K562 (cell line): ENCODE results near the gene LILRB3. TPM values are rescaled to one million over a fixed set of nuclear protein-coding genes. Genes with fewer than 3 reads are reported as not detected.

Experiments
- BDP1 ChIP-seq: IDR thresholded peaks from 3 replicates; pipeline ENCODE4 v1.6.1; 2011; ENCODE audit not compliant: insufficient read length, insufficient read depth
- CSDE1 ChIP-seq, 2 experiments: fragments of 450-650 bp; IDR thresholded peaks; 2 replicates each; pipeline ENCODE4 v1.6.1; 2016; ENCODE audit warnings: mild to moderate bottlenecking in 1 of 2
- ELF2 ChIP-seq: fragments of 250-450 bp; sonication (Bioruptor Pico); IDR thresholded peaks from 2 replicates; pipeline ENCODE4 v1.5.0; 2021; ENCODE audit warnings: mild to moderate bottlenecking
- EWSR1 ChIP-seq: fragments of 450-650 bp; IDR thresholded peaks from 2 replicates; pipeline ENCODE4 v1.6.1; 2018; ENCODE audit warnings: borderline replicate concordance, mild to moderate bottlenecking, low read depth, moderate library complexity; ENCODE audit not compliant: partially characterized antibody
- FOS ChIP-seq: IDR thresholded peaks from 3 replicates; pipeline ENCODE4 v1.6.1; 2011; ENCODE audit not compliant: insufficient read length; ENCODE audit errors: extremely low read depth
- HDAC6 ChIP-seq: IDR thresholded peaks from 2 replicates; pipeline ENCODE4 v1.6.1; 2012; ENCODE audit warnings: low read depth, mild to moderate bottlenecking, control low read depth, inconsistent platforms, low read length, moderate library complexity
- HNRNPUL1 ChIP-seq: fragments of 200-400 bp; formaldehyde crosslinking; IDR thresholded peaks from 2 replicates; pipeline ENCODE4 v1.6.1; 2017; ENCODE audit warnings: low read length
- KAT7 ChIP-seq: sonication (generic); formaldehyde crosslinking; IDR thresholded peaks from 2 replicates; pipeline ENCODE4 v1.8.0; 2022; ENCODE audit warnings: missing genetic modification reagents, mild to moderate bottlenecking, borderline replicate concordance
- MBD2 ChIP-seq: sonication (generic); IDR thresholded peaks from 2 replicates; pipeline ENCODE4 v1.6.1; 2016; ENCODE audit warnings: low read depth, borderline replicate concordance
- MCM3 ChIP-seq: fragments of 450-650 bp; IDR thresholded peaks from 2 replicates; pipeline ENCODE4 v1.6.1; 2016
- MEIS2 ChIP-seq: fragments of 450-650 bp; IDR thresholded peaks from 2 replicates; pipeline ENCODE4 v1.6.1; 2014; ENCODE audit warnings: mild to moderate bottlenecking; ENCODE audit not compliant: partially characterized antibody
- NFRKB ChIP-seq: fragments of 450-650 bp; IDR thresholded peaks from 2 replicates; pipeline ENCODE4 v1.6.1; 2016; ENCODE audit warnings: low read depth
- PHB ChIP-seq: fragments of 250-450 bp; sonication (Bioruptor Pico); IDR thresholded peaks from 2 replicates; pipeline ENCODE4 v1.5.0; 2021
- POLR2G ChIP-seq: fragments of 200-400 bp; formaldehyde crosslinking; IDR thresholded peaks from 2 replicates; pipeline ENCODE4 v1.6.1; 2017; ENCODE audit warnings: low read depth, mild to moderate bottlenecking, antibody characterized with exemption, low read length, moderate library complexity
- RFX1 ChIP-seq: fragments of 450-650 bp; IDR thresholded peaks from 2 replicates; pipeline ENCODE4 v1.6.1; 2016; ENCODE audit warnings: mild to moderate bottlenecking, moderate library complexity
- TBP ChIP-seq: optimal IDR thresholded peaks from 2 replicates; pipeline ENCODE3; 2011; ENCODE audit warnings: low read depth, low read length, improper control_type of control experiment
- XRCC3 ChIP-seq: fragments of 450-650 bp; IDR thresholded peaks from 2 replicates; pipeline ENCODE4 v1.6.1; 2017; ENCODE audit warnings: mild to moderate bottlenecking, moderate library complexity
- ZBED1 ChIP-seq: IDR thresholded peaks from 2 replicates; pipeline ENCODE4 v1.6.1; 2014
- ZFPM2 ChIP-seq: fragments of 250-450 bp; sonication (Bioruptor Pico); IDR thresholded peaks from 2 replicates; pipeline ENCODE4 v1.5.1; 2022; ENCODE audit warnings: mild to moderate bottlenecking
- ZNF311 ChIP-seq: fragments of 250-450 bp; sonication (Bioruptor Pico); IDR thresholded peaks from 2 replicates; pipeline ENCODE4 v1.4.0; 2020; ENCODE audit warnings: mild to moderate bottlenecking, moderate library complexity
- ZNF586 ChIP-seq: fragments of 450-650 bp; formaldehyde crosslinking; conservative IDR thresholded peaks from 2 replicates; pipeline ENCODE4 v1.4.0; 2020; ENCODE audit warnings: mild to moderate bottlenecking, moderate library complexity
- ZNF707 ChIP-seq: fragments of 250-450 bp; sonication (Bioruptor Pico); conservative IDR thresholded peaks from 2 replicates; pipeline ENCODE4 v1.8.0; 2022; ENCODE audit warnings: inconsistent platforms, mild to moderate bottlenecking, moderate library complexity
- polyA plus RNA-seq, 8 experiments: library from polyadenylated mRNA; depleted of rRNA in 4 of 8; stranded (reverse) in 5 of 8; unstranded in 3 of 8; fragments of >200 nt; fragmentation: Nextera tagmentation in 2 of 8; fragmentation: Illumina TruSeq in 1 of 8; extraction: Ambion mirVana in 2 of 8; extraction: Trizol in 1 of 8; gene quantifications; 2 replicates each; pipeline versions ENCODE4 v1.2.1 to v1.2.3, GENCODE V29; 2011 to 2014; ENCODE audit warnings: inconsistent platforms in 1 of 8, missing spikeins in 1 of 8
- total RNA-seq, 7 experiments: library from RNA; depleted of rRNA in 6 of 7; stranded (reverse); fragments of >200 nt in 6 of 7; fragmentation: Illumina TruSeq in 2 of 7; extraction: Trizol in 2 of 7; gene quantifications; 2 replicates each; pipeline versions ENCODE4 v1.2.1 to v1.2.3, GENCODE V29; 2011 to 2021; ENCODE audit warnings: low replicate concordance in 1 of 7
- TF ChIP-seq, protein P1 (sequence below): sonication (generic); formaldehyde crosslinking; IDR thresholded peaks from 2 replicates; pipeline ENCODE4 v1.8.0; 2022; ENCODE audit warnings: mild to moderate bottlenecking, missing genetic modification reagents
- TF ChIP-seq, protein P2 (sequence below): fragments of 450-650 bp; IDR thresholded peaks from one replicate; pipeline ENCODE4 v1.6.1; 2018; ENCODE audit warnings: mild to moderate bottlenecking, moderate library complexity; ENCODE audit not compliant: partially characterized antibody
- TF ChIP-seq, protein P3 (sequence below): fragments of 250-450 bp; sonication (Bioruptor Pico); IDR thresholded peaks from 2 replicates; pipeline ENCODE4 v1.4.0; 2020; ENCODE audit warnings: mild to moderate bottlenecking, moderate library complexity

Gene LILRB3
- total and polyA plus RNA-seq, 9 of the 15 experiments (the other 6 are each of a cell fraction or from before 2014, with no cell fraction given), result 0.01 to 0.09 TPM; not detected in 7

DNA sequence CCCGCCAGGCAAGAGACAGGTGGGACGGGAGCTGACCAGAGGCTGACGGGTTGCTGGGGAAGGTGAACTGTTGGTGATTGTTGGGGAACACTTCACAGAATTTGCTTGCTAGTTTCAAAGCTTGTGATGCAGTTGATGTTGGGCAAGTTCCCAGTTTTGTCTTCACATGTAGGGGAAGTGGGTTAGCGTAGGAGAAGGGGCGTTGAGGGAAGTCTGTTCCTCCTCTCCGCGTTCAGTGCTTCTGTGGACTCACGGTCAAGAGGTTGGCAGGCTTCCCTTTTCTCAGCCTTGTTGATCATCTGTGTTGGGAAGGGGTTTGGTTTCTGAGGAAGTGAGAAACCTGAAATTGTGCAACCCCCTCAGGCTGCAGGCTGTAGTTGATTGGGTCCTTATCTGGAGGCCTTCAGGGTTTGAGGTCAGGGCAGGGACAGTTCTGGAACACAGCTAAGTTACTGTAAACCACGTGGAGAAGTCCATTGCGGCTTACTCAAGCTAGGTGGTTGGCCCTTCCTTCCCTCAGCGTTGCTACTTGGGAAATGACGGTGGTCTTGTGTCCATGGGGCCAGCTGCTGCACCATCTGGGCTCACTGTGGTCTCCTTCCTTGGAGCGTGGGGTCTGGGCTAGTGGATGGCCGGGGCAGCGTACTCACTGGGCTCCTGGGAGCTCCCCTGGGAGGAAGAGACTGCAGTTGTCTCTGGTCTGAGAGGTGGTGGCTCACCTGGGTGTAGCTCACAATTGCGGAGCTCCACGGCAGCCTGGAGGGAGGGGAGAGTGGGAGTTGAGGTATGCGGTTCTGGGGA, 14.6 kb downstream of the LILRB3 start (continued):
- no peak for TF ChIP-seq ZNF707 (CRISPR knock-in tag)
- TF ChIP-seq CSDE1 (IDR thresholded peaks at IDR 0.05), result no peak
- no peak for TF ChIP-seq MCM3
- no peak; the same call in 1 of the 2 replicates for TF ChIP-seq MBD2
- TF ChIP-seq ZFPM2 (CRISPR knock-in tag), result 0 out of 2 replicates have a peak, but pooled peaks have one; percentile 67
- no peak for TF ChIP-seq KAT7 (CRISPR knock-in tag)
- TF ChIP-seq RFX1, result no peak; the same call in 1 of the 2 replicates
- TF ChIP-seq ELF2 (CRISPR knock-in tag), result 0 out of 2 replicates have a peak, but pooled peaks have one; percentile 55
- no peak for TF ChIP-seq ZNF311 (CRISPR knock-in tag)
- TF ChIP-seq, protein P1, sequence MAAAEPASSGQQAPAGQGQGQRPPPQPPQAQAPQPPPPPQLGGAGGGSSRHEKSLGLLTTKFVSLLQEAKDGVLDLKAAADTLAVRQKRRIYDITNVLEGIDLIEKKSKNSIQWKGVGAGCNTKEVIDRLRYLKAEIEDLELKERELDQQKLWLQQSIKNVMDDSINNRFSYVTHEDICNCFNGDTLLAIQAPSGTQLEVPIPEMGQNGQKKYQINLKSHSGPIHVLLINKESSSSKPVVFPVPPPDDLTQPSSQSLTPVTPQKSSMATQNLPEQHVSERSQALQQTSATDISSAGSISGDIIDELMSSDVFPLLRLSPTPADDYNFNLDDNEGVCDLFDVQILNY (CRISPR knock-in tag), result peak; percentile 67; the same call in 1 of the 2 replicates
- peak; percentile 58 for TF ChIP-seq MEIS2
- TF ChIP-seq HNRNPUL1, result peak; percentile 87
- TF ChIP-seq POLR2G, result no peak
- no peak; the same call in 1 of the 2 replicates for TF ChIP-seq ZBED1
- TF ChIP-seq EWSR1, result peak; percentile 95
- TF ChIP-seq, protein P2, sequence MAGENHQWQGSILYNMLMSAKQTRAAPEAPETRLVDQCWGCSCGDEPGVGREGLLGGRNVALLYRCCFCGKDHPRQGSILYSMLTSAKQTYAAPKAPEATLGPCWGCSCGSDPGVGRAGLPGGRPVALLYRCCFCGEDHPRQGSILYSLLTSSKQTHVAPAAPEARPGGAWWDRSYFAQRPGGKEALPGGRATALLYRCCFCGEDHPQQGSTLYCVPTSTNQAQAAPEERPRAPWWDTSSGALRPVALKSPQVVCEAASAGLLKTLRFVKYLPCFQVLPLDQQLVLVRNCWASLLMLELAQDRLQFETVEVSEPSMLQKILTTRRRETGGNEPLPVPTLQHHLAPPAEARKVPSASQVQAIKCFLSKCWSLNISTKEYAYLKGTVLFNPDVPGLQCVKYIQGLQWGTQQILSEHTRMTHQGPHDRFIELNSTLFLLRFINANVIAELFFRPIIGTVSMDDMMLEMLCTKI, result no peak
- no peak; the same call in 1 of the 2 replicates for TF ChIP-seq ZNF586 (CRISPR knock-in tag)
- TF ChIP-seq FOS, result no peak
- no peak for TF ChIP-seq HDAC6
- TF ChIP-seq, protein P3, sequence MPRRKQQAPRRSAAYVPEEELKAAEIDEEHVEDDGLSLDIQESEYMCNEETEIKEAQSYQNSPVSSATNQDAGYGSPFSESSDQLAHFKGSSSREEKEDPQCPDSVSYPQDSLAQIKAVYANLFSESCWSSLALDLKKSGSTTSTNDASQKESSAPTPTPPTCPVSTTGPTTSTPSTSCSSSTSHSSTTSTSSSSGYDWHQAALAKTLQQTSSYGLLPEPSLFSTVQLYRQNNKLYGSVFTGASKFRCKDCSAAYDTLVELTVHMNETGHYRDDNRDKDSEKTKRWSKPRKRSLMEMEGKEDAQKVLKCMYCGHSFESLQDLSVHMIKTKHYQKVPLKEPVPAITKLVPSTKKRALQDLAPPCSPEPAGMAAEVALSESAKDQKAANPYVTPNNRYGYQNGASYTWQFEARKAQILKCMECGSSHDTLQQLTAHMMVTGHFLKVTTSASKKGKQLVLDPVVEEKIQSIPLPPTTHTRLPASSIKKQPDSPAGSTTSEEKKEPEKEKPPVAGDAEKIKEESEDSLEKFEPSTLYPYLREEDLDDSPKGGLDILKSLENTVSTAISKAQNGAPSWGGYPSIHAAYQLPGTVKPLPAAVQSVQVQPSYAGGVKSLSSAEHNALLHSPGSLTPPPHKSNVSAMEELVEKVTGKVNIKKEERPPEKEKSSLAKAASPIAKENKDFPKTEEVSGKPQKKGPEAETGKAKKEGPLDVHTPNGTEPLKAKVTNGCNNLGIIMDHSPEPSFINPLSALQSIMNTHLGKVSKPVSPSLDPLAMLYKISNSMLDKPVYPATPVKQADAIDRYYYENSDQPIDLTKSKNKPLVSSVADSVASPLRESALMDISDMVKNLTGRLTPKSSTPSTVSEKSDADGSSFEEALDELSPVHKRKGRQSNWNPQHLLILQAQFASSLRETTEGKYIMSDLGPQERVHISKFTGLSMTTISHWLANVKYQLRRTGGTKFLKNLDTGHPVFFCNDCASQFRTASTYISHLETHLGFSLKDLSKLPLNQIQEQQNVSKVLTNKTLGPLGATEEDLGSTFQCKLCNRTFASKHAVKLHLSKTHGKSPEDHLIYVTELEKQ (CRISPR knock-in tag), result no peak; the same call in 1 of the 2 replicates
- TF ChIP-seq XRCC3, result no peak
- TF ChIP-seq NFRKB, result no peak
- TF ChIP-seq BDP1, result no peak
- no peak for TF ChIP-seq PHB
- no peak for TF ChIP-seq TBP
